GM12801 (cell line): ENCODE data around the gene AGRN.

ENCODE experiments used
- CTCF ChIP-seq: IDR thresholded peaks from one replicate; pipeline ENCODE4 v1.5.1; 2011; ENCODE audit warnings: control low read depth; ENCODE audit not compliant: insufficient read length; ENCODE audit errors: extremely low read depth

Gene AGRN

GRCh38 chr1:997993-998744, 21.8 kb upstream of the AGRN start:
- TF ChIP-seq CTCF, result no peak

DNA sequence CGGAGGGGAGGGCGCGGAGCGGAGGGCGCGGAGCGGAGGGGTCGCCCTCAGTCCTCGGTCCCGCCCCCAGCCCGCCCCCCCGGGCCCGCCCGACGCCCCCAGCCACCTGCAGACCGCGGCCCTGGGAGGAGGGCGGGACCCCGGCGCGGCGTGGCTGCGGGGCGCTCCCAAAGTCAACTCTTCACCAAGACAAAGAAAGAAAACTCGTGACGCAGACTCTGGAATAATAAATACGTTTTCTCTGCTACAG, 21.2 kb upstream of the AGRN start:
- TF ChIP-seq CTCF, result no peak

GRCh38 chr1:998995-999724, 20.8 kb upstream of the AGRN start:
- no peak for TF ChIP-seq CTCF

DNA sequence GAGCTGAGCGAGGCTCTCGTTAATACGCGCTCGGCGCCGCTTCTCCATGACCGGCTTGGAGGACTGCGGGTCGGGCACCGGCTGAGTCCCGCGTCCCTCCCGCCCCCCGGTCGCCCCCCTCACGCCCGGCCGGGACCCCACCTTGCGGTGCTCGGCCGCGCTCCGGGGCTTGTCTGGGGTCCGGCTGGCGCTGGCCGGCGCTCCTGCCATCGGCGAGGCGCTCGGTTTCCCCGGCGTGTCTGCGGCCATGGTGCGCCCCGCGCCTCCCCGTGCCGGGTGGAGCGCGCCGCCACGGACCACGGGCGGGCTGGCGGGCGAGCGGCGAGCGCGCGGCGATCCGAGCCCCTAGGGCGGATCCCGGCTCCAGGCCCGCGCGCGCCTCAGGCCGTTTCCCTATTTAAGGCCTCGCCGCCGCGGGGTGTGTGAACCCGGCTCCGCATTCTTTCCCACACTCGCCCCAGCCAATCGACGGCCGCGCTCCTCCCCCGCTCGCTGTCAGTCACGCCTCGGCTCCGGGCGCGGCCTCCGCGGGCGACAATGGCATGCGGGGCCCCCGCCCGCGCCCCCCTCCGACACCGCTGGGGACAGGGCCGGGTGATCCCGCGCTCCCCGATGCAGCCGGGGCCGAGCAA, 20.1 kb upstream of the AGRN start, which contains the start of gene HES4:
HES4 (minus strand) TSS at position 373 of the 632 bp plus-strand sequence; CDS start at position 249, 124 bp downstream.
- TF ChIP-seq CTCF, result no peak

GRCh38 chr1:1000357-1001056, 19.4 kb upstream of the AGRN start:
- no peak for TF ChIP-seq CTCF

- no peak for TF ChIP-seq CTCF
Observed at GRCh38 chr1:1001057-1001783, 18.7 kb upstream of the AGRN start.
